Kidney epithelial cell (primary cell): ENCODE results near the gene IMPA2. TPM values are rescaled to one million over a fixed set of nuclear protein-coding genes. Genes with fewer than 3 reads are reported as not detected.

Experiments
- DNase-seq: peaks from one replicate; pipeline ENCODE4 v3.0.0-alpha.2; 2010; ENCODE audit warnings: low read depth
- H3K27me3 ChIP-seq: 2 replicates; pipeline ENCODE4 v1.6.0; 2011; ENCODE audit warnings: low read length; ENCODE audit not compliant: control insufficient read depth, insufficient read depth
- H3K36me3 ChIP-seq: 2 replicates; pipeline ENCODE4 v1.5.1; 2011; ENCODE audit warnings: low read length; ENCODE audit not compliant: control insufficient read depth, insufficient read depth
- H3K4me3 ChIP-seq: 2 replicates; pipeline ENCODE4 v1.5.1; 2011; ENCODE audit warnings: low read depth, mild to moderate bottlenecking, control low read depth, low read length
- CTCF ChIP-seq: IDR thresholded peaks from 2 replicates; pipeline ENCODE4 v1.5.1; 2011; ENCODE audit warnings: mild to moderate bottlenecking, moderate library complexity, low read length, control low read depth, inconsistent platforms; ENCODE audit not compliant: insufficient read depth, poor library complexity, severe bottlenecking
- total RNA-seq: library from RNA; depleted of rRNA; stranded (reverse); fragments of >200 nt; gene quantifications from 2 replicates; pipeline ENCODE4 v1.2.3, GENCODE V29; 2015

The IMPA2 gene
- total RNA-seq, 1 donor from 2014 or later: 24.9 TPM

GRCh38 chr18:11980494-11981191 lies 664 bp upstream of the IMPA2 start:
- Histone ChIP-seq H3K36me3 (no peaks in the 10 kb centered on the region), H3K27me3 (no peaks in the 10 kb centered on the region), H3K4me3 (peak overlapping the region; percentile 61)
- DNase-seq: peak; percentile 86
- TF ChIP-seq CTCF: no peak

GRCh38 chr18:11981543-11982366 lies 448 bp downstream of the IMPA2 start:
- DNase-seq: no peak
- no peaks in the 10 kb centered on the region for H3K27me3 ChIP-seq
- TF ChIP-seq CTCF: no peak
- H3K36me3 ChIP-seq: no peaks in the 10 kb centered on the region
- H3K4me3 ChIP-seq: peak overlapping the region; percentile 59

- peak overlapping the region; percentile 59 for H3K4me3 ChIP-seq
- no peak for TF ChIP-seq CTCF
- DNase-seq: no peak
- no peaks in the 10 kb centered on the region for H3K27me3 ChIP-seq
- no peaks in the 10 kb centered on the region for H3K36me3 ChIP-seq
These were observed 1.7 kb downstream of the IMPA2 start for GRCh38 chr18:11982981-11983380.

- no peak for DNase-seq
- Histone ChIP-seq H3K4me3 (peak overlapping the region; percentile 59), H3K27me3 (no peaks in the 10 kb centered on the region), H3K36me3 (no peaks in the 10 kb centered on the region)
- no peak for TF ChIP-seq CTCF
These were observed 2.3 kb downstream of the IMPA2 start for GRCh38 chr18:11983592-11983991.

- TF ChIP-seq CTCF: no peak
- Histone ChIP-seq H3K36me3 (no peaks in the 10 kb centered on the region), H3K4me3 (no peak overlapping the region), H3K27me3 (no peaks in the 10 kb centered on the region)
- no peak for DNase-seq
These were observed 2.8 kb downstream of the IMPA2 start for GRCh38 chr18:11984091-11984490.
